A673 (cell line): ENCODE measurements around the gene TMEM270. TPM values are rescaled to one million over a fixed set of nuclear protein-coding genes. Genes with fewer than 3 reads are reported as not detected.

Experiments used
- BruUV-seq: library from RNA; stranded (reverse); fragments of 400-500 nt; replicated peaks from 2 replicates; lab custom pipeline; 2021; lab: Mats Ljungman, UMichigan
- CTCF ChIA-PET: fragments of 300-600 bp; sonication (Branson Sonifier 250); formaldehyde crosslinking; loops from one replicate; lab custom pipeline; 2022; ENCODE audit warnings: antibody characterized with exemption; lab: Charles Lee
- POLR2A ChIA-PET: fragments of 300-600 bp; sonication (Branson Sonifier 250); formaldehyde crosslinking; loops from one replicate; lab custom pipeline; 2022; ENCODE audit warnings: antibody characterized with exemption; ENCODE audit not compliant: low non-redundant PET; lab: Charles Lee
- DNase-seq: peaks from one replicate; pipeline ENCODE4 v3.0.0-alpha.2; 2015; ENCODE audit warnings: low spot score
- H3K27ac ChIP-seq: fragments of 200-600 bp; sonication (generic); 2 replicates; pipeline ENCODE4 v1.5.1; 2016; ENCODE audit warnings: mixed run types, low read depth, mild to moderate bottlenecking, mixed read lengths, antibody characterized with exemption, low read length; ENCODE audit not compliant: poor library complexity, severe bottlenecking
- H3K27me3 ChIP-seq: fragments of 200-600 bp; sonication (generic); replicated peaks from 2 replicates; pipeline ENCODE4 v1.6.1; 2017; ENCODE audit warnings: mixed run types, low read depth, mild to moderate bottlenecking, mixed read lengths, antibody characterized with exemption, low read length; ENCODE audit not compliant: insufficient read depth, poor library complexity
- H3K36me3 ChIP-seq: fragments of 200-600 bp; sonication (generic); 2 replicates; pipeline ENCODE4 v1.6.1; 2016; ENCODE audit warnings: mixed run types, mild to moderate bottlenecking, mixed read lengths, antibody characterized with exemption, low read length; ENCODE audit not compliant: insufficient read depth, poor library complexity, severe bottlenecking
- H3K4me1 ChIP-seq: fragments of 200-600 bp; sonication (generic); 2 replicates; pipeline ENCODE4 v1.6.1; 2017; ENCODE audit warnings: mixed run types, mild to moderate bottlenecking, mixed read lengths, antibody characterized with exemption, low read length; ENCODE audit not compliant: insufficient read depth, poor library complexity, severe bottlenecking
- H3K4me3 ChIP-seq: fragments of 200-600 bp; sonication (generic); 2 replicates; pipeline ENCODE4 v1.5.1; 2016; ENCODE audit warnings: low read depth, mixed run types, mild to moderate bottlenecking, mixed read lengths, low read length; ENCODE audit not compliant: poor library complexity, severe bottlenecking
- H3K9me3 ChIP-seq: fragments of 200-600 bp; sonication (generic); 2 replicates; pipeline ENCODE4 v1.6.1; 2016; ENCODE audit warnings: mixed run types, low read depth, mild to moderate bottlenecking, mixed read lengths, antibody characterized with exemption, low read length; ENCODE audit not compliant: poor library complexity, severe bottlenecking
- EZH2 ChIP-seq: fragments of 200-600 bp; sonication (generic); IDR thresholded peaks from 2 replicates; pipeline ENCODE4 v1.6.1; 2017; ENCODE audit warnings: borderline replicate concordance, low read depth, mild to moderate bottlenecking, mixed read lengths, antibody characterized with exemption, low read length; ENCODE audit not compliant: poor library complexity, severe bottlenecking
- intact Hi-C: fragments of 100-400 bp; cut with micrococcal nuclease; formaldehyde crosslinking; loops from one replicate; pipeline ENCODE4 v1.10.0; 2022; ENCODE audit not compliant: unreplicated experiment
- total RNA-seq: library from RNA; stranded (reverse); gene quantifications from 2 replicates; pipeline ENCODE4 v1.2.3, GENCODE V29; 2021
- TF ChIP-seq, protein P1 (sequence below): fragments of 300-800, 200-600 bp; sonication (generic); conservative IDR thresholded peaks from 2 replicates; pipeline ENCODE4 v1.5.1; 2017; ENCODE audit warnings: low read depth, mild to moderate bottlenecking, antibody characterized with exemption, low read length, moderate library complexity, mixed read lengths

TMEM270 gene
- total RNA-seq, 1 experiment from 2014 or later, result not detected

DNA sequence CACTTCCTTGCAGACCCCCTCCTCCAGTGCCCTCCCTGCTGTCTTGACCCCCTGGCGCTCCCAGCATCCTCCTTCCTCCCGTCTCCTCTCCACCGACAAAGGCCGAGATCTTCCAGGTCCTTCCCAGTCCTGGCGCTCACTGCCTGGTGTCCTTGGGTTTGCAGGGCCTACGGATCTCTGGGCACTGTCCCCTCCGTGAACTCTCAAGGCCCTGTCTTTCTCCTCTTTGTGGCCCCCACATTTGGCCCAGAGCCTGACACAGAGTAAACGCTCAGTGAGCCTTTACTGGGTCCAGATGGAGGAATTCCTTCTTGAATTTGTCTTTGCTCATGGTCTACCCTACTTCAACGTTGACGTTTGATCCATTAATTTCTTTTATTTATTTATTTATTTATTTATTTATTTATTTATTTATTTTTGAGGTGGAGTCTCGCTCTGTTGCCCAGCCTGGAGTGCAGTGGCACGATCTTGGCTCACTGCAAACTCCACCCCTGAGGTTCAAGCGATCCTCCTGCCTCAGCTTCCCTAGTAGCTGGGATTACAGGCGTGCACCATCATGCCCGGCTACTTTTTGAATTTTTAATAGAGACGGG lies 29.7 kb downstream of the TMEM270 start:
- H3K4me1 ChIP-seq, result no peaks in the 10 kb centered on the region
- H3K36me3 ChIP-seq, result no peaks in the 10 kb centered on the region
- no peak overlapping the region for H3K27ac ChIP-seq
- TF ChIP-seq, protein P1, sequence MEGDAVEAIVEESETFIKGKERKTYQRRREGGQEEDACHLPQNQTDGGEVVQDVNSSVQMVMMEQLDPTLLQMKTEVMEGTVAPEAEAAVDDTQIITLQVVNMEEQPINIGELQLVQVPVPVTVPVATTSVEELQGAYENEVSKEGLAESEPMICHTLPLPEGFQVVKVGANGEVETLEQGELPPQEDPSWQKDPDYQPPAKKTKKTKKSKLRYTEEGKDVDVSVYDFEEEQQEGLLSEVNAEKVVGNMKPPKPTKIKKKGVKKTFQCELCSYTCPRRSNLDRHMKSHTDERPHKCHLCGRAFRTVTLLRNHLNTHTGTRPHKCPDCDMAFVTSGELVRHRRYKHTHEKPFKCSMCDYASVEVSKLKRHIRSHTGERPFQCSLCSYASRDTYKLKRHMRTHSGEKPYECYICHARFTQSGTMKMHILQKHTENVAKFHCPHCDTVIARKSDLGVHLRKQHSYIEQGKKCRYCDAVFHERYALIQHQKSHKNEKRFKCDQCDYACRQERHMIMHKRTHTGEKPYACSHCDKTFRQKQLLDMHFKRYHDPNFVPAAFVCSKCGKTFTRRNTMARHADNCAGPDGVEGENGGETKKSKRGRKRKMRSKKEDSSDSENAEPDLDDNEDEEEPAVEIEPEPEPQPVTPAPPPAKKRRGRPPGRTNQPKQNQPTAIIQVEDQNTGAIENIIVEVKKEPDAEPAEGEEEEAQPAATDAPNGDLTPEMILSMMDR, result no peak
- no peak for TF ChIP-seq EZH2
- BruUV-seq, result no TSS peak
- DNase-seq, result no peak
- no peaks in the 10 kb centered on the region for H3K9me3 ChIP-seq
- H3K4me3 ChIP-seq, result no peak overlapping the region
- intact Hi-C loops, result no loop called here
- ChIA-PET POLR2A (no interaction called here), CTCF (no interaction called here)
- H3K27me3 ChIP-seq, result no peaks in the 10 kb centered on the region

DNA sequence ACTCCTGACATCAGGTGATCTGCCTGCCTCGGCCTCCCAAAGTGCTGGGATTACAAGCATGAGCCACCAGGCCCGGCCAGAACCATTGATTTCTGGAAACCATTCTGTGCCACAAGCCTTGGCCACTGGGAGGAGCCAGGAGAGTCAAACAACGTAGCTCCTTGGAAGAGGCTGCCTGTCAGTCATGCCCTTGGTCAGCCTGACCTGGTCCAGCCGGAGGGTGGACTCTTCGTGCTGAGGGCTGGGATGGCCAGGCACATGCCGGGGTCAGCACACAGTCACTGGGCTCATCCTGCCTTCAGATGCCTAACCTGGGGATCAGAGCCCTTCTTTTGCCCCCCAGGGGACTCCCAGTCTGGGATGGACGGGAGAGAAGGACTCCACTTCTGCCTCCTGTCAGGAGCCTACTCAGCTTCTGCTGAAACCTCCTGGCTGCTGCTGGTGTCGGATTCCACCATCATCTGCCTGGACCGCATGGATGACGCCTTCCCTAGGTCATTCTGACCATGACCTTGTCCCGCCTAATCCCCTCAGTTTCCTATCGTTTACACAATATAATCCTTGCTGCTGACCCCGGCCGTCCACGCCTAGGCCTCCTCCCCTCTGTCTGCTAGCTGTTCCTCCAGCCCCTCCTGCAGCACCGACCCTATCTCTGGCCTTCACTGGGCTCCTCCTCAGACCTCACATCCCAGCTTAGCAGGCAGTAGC lies 30.4 kb downstream of the TMEM270 start:
- Histone ChIP-seq H3K27ac (no peak overlapping the region), H3K4me1 (no peaks in the 10 kb centered on the region), H3K27me3 (no peaks in the 10 kb centered on the region), H3K9me3 (no peaks in the 10 kb centered on the region), H3K36me3 (no peaks in the 10 kb centered on the region), H3K4me3 (no peak overlapping the region)
- ChIA-PET POLR2A (no interaction called here), CTCF (no interaction called here)
- intact Hi-C loops, result no loop called here
- TF ChIP-seq, protein P1, result no peak
- no peak for TF ChIP-seq EZH2
- DNase-seq, result no peak
- BruUV-seq, result no TSS peak

DNA sequence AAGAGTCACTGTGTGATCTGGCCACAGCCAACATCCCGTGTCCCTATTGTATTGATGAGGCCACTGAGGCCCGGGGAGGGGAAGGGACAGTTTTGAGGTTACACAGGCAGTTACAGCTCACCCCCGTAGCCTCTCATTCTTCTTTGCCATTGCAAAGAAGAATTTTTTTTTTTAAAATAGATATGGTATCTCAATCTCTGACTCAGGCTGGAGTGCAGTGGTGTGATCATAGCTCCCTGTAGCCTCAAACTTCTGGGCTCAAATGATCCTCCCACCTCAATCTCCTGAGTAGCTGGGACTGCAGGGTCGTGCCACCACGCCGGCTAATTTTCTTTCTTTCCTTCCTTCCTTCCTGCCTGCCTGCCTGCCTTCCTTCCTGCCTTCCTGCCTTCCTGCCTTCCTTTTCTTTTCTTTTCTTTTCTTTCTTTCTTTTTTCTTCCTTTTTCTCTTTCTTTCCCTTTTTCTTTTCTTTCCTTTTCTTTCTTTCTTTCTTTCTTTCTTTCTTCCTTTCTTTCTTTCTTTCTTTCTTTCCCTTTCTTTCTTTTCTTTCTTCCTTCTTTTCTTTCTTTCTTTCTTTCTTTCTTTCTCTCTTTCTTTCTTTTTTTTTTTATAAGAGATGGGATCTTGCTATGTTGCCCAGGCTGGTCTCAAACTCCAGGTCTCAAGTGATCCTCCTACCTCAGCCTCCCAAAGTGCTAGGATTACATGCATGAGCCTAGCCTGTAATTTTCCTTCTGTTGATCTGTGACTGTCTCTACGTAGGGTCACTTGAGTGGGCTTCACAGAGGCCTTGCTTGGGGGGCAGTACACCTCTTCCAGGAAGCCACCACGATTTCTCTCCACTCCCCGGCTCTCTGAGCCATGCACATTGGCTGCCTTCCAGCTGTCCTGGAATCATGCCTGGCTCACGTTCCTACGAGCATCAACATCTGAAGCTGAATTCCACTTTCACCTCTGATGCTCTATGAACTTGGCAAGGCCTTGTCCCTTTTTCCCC lies 31.3 kb downstream of the TMEM270 start:
- POLR2A ChIA-PET, result no interaction called here
- no peaks in the 10 kb centered on the region for H3K9me3 ChIP-seq
- no TSS peak for BruUV-seq
- TF ChIP-seq EZH2, result no peak
- TF ChIP-seq, protein P1, result no peak
- no peaks in the 10 kb centered on the region for H3K27me3 ChIP-seq
- intact Hi-C loops, result no loop called here
- H3K27ac ChIP-seq, result no peak overlapping the region
- no peaks in the 10 kb centered on the region for H3K4me1 ChIP-seq
- CTCF ChIA-PET, result no interaction called here
- no peak for DNase-seq
- no peaks in the 10 kb centered on the region for H3K36me3 ChIP-seq
- no peak overlapping the region for H3K4me3 ChIP-seq
